GM18858 (cell line): ENCODE data around the gene CTSE.
"Not testable (repeated sequence)": the region's sequence is repeated elsewhere in the genome, so short reads cannot be mapped to it uniquely, and the experiment has no call there.

Experiments used
- ATAC-seq: cut with Tn5 transposase; IDR thresholded peaks from one replicate; pipeline ENCODE4 v1.9.1; 2021; ENCODE audit not compliant: unreplicated experiment

CTSE gene

GRCh38 chr1:206020393-206021007, 3.2 kb downstream of the CTSE start:
- no peak for ATAC-seq

DNA sequence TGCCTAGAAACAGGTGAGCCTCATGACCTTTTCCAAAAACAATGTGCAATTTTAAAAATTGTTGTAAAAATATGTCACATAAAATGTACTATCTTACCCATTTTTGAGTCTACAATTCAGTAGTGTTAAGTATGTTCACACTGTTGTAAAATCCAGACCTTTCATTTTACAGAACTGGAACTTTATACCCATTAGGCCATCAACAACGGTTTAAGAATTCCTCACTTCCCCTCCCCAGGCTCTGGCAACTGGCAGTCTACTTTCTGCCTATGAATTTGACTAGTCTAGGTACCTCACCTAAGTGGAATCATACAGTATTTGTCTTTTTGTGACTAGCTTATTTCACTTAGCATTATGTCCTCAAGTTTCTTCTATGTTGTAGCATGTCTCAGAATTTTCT, 8.6 kb downstream of the CTSE start:
- no peak for ATAC-seq

DNA sequence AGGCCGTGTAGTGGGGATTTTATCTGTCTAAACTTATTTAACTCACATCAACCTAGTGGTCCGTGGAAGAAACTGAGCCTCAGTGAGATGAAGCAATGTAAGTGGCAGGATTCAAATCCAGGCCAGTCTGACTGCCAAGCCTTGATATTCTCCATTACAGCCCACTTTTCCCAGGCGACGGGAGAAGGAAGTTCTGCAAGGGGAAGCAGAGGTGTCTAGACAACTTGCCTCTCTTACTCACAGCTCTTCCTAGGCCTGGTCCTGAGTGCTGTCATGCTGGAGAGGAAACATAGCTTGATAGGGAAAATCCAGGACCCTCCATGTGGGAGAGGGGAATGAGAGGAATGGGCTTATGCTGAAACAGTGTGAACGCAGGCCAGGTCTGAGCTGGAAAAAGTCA, 9.1 kb downstream of the CTSE start:
- no peak for ATAC-seq

- ATAC-seq: no peak
These were observed 10.5 kb downstream of the CTSE start for GRCh38 chr1:206013026-206013795.

GRCh38 chr1:206012086-206012859, 11.4 kb downstream of the CTSE start:
- ATAC-seq: peak; percentile 80

DNA sequence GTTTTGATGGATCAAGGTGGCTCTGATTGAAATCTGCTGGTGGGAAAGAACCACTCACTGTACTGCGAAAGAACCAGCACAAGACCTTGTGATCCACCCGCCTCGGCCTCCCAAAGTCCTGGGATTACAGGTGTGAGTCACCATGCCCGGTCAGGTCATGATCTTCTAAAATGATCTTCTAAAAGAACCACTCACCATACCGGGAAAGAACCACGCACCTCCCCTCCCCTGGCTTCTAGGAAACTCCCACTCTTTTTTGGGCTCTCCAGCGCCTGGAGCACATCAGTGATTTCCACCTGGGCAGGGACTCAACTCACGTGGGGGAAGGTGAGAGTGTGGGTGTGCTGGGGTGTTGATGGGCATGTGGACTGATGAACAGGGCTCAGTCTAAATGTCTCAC, 12.6 kb downstream of the CTSE start:
- no peak for ATAC-seq

DNA sequence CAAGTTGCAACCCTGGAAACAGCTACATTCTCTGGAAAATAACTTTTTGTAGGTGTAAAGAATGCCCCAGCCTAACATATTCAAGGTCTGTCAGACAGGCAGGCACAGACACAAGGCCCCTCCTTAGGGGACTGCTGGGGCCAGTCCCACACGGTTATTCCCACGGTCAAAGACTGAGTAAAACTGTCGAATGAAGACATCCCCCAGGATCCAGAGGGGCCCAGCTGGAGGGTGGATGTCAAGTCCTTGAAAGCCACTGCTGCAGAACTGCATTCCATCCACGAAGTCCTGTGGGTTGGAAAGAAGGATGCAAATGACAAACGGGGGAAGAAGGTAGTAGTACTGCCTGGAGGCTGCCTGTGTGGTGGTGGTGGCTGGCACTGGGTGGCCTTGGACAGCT, 13.6 kb downstream of the CTSE start:
- no peak for ATAC-seq

DNA sequence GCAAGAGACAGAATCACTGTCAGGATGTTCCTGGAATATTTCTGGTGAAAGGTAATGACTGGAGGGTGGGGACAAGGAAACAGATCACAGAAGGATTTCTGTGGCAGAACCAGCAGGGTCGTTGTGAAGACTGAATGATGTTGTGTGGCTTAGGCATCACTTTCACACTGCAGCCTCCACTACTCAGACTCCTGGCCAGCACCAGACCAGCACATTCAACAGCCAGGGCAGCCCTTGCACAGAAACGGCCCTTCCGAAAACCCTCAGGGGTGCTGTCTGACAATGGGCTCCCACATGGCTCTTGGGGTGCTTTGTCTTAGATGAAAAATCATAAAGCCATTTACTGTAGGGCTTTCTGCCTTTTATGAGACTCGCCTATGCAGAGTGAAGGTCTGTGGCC, 16.7 kb downstream of the CTSE start:
- no peak for ATAC-seq

DNA sequence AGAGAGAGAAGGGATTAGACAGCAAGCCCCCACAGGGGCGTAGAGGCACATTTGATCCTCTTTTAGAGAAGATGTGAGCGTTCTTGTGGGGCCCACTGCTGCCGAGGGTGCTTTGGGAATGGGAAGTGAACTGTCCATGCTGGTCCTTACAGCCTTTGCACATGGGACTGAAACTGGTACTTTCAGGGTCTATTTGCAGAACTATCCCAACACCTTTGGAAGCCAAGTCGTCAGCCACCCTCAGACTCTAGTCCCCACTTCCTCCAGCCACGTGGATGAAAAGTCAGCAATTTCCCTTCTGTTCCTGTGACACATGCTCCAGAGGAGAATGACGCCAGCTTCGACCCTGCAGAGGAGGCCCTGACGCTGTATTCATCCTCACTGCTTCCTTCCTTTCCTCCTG, 17.9 kb downstream of the CTSE start:
- no peak for ATAC-seq

- ATAC-seq: no peak
These were observed 18.5 kb downstream of the CTSE start for GRCh38 chr1:206005234-206005633.

DNA sequence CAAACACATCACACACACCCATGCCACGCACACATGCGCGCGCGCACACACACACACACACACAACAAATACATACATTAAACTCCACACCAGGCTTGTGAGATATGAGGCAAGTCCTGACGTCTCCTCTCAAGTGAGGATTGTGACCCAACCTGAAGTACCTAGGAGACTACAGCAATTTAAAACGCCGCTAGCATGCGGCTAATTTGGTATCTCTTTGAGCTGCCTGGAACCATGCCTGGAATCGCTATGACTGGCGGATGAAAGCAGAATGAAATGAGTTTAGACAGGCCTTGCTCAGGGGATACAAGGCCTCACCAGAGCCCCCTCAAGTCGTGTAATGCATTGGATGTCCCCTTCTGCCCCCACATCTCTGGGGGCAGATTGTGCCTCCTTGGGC, 18.9 kb downstream of the CTSE start:
- no peak for ATAC-seq

GRCh38 chr1:206003854-206004800, 19.6 kb downstream of the CTSE start:
- no peak for ATAC-seq

DNA sequence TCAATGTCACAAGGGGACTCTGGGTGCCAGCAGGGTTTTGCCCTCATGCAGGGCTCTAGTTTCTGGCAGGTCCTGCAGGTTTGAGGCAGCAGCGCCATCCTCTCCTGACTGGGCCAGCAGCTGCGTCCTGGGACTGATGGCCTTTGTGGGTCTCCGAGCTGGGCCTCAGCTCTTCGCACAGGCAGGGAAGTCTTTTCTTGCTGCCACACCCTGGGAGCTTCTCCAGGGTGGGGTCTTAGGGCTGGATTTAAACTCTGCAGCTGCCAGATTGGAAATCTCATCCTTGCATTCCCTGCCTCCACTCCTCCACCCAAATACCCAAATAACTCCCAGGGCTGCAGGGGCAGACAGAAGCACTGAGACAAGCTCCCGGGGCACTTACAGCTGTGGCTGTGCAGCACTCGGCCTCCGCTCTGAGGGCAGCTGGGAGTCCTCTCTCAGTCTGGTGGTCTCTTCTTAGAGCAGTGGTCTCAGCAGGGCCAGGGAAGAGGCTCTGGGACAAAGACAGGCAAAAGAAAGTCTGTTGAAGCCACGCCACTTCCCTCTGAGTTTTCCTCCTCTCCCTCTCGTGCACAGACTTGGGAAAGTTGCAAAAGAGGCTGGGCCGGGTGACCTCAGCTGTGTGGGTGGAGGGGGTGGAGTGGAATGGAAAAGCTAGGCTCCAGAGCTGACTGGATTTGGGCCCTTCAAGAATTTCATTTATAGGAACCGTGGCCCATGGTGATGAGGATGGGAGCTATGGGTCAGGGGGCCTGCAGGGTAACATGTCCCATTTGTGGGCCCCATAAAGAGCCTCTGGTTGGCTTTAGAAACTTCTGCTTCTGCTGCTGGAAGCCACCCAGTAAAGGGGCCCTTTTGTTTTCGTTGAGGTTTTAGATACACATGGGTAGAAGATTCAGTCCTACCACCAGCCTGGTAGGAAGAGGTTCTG, 20.6 kb downstream of the CTSE start, which contains the start of gene RAB7B:
TSS of gene RAB7B (minus strand) at position 525 of the 931 bp plus-strand sequence. CDS start 9,260 bp downstream, outside the sequence.
- no peak for ATAC-seq

- ATAC-seq: no peak
These were observed 21.5 kb downstream of the CTSE start for GRCh38 chr1:206002160-206002559.

DNA sequence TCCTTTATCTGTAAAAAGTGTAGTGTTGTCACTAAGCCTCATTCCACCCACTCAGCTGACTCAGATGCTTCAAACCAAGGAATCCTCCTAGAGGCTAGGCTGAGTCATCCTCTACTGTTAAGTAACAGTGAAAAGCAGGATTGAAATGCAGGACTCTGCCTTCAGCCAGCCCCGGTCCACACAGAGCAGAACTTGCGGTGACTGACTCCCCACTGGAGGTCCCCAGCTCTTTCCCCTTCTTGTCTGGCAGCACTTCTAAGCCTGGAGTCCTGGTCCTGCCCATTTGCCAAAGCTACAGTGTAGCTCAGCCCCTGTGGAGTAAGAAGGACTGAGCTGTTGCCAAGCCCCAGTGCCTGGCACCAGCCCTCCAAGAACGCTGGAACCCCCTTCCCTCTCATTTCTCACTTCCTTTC, 22.2 kb downstream of the CTSE start:
- no peak for ATAC-seq

DNA sequence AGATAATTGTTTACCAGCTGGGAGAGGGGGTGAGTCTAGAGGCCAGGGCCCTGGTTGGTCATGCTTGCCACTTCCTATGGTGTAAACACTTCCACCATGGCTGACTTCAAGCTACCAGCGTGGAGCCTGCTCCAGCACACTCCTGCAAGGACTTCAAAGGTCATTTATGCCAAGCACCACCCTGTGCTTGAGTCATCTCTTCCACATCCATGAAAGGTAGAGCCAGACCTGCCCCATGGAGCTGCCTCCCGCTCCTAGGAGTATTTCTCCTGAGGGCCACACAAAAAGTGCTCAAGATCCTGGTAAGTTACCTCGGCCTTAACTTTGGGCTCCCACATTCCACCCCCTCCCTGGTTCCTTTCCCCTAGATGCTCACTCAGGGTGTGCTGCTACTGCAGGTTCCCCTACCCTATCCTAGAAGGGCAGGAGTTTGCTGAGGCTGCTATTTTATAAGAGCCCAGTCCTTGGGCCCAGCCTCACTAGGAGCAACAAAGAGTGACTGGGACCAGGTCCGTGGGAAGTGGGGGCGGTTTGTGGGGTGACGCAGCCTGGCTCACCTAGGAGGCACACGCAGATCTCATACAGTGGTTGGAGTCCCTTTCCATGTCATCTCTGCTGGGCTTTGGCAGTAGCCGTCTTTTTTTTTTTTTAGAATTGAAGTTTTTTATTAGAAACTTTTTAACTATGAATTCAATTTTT, 22.9 kb downstream of the CTSE start:
- ATAC-seq: no peak

- ATAC-seq: no peak
These were observed 25.0 kb downstream of the CTSE start for GRCh38 chr1:205998457-205999241.

DNA sequence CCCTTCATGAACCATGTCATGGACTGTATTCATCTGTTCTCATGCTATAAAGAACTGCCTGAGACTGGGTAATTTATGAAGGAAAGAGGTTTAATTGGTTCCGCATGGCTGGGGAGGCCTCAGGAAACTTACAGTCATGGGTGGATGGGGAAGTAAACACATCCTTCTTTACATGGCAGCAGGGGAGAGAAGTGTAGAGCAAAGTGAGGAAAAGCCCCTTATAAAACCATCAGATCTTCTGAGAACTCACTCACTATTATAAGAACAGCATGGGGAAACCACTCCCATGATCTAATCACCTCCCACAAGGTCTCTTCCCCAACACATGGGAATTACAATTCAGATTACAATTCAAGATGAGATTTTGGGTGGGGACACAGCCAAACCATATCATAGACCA, 27.1 kb downstream of the CTSE start:
- ATAC-seq: not testable (repeated sequence)
